ENCODE data around the gene CISH. TPM values are rescaled to one million over a fixed set of nuclear protein-coding genes. Genes with fewer than 3 reads are reported as not detected.

CISH gene
- total RNA-seq, 1 donor from 2014 or later, result 0.32 TPM

DNA sequence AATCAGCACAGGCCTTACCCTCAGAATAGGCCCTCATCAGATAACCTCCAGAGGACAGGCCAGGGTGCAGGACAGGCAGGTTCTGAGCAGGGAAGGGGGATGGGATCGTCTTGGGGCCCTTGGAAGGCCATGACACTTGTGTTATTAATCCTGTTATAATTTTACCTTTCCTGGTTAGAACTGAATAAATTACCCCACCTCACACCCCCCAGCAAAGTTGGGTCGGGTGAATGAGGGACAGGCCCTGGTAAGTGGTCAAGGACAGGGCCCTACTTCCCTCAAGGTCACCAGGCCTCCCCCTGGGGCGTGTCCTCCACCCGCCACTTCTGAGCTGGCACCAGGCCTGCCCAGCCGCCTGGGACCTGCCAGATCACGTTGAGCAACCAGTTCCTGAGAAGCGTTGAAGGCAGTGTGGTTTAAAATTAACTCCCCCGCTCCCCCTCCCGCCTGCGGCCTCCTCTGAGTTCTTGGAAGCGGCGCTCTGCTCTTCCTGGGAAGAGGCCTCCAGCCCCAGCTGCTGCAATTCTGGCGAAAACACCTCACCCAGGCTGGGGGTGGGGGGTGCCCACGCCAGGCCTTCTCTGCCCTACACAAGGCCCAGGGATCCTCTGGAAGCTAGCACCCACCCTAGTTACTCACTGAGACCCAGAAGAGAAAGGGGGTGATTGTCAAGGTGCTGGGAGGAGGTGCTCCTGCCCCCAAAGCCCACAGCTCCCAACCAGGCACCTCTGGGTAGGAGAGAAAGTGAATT is 10.6 kb downstream of the CISH start:
- DNase-seq (ENCODE audit: low spot score), result no peak
- Histone ChIP-seq H3K4me1 (no peaks in the 10 kb centered on the region), H3K9me3 (ENCODE audit: low read depth) (no peaks in the 10 kb centered on the region), H3K27me3 (no peaks in the 10 kb centered on the region), H3K4me3 (no peak overlapping the region), H3K36me3 (no peaks in the 10 kb centered on the region), H3F3A (ENCODE audit: low read depth) (no peaks in the 10 kb centered on the region), H3K27ac (no peak overlapping the region), H4K20me1 (ENCODE audit: low read depth) (no peaks in the 10 kb centered on the region), H2AFZ (replicated peaks) (no peak overlapping the region), H3K9ac (no peak overlapping the region), H3K4me2 (no peak overlapping the region), H3K79me2 (ENCODE audit: low read depth) (no peaks in the 10 kb centered on the region)
- no peak overlapping the region for H3K4me3 Mint-ChIP-seq
- H3K4me1 Mint-ChIP-seq, result peaks cover 3% of the 10 kb centered on the region
- H3K27me3 Mint-ChIP-seq (ENCODE audit: insufficient read depth, low read depth), result peaks cover 9% of the 10 kb centered on the region
- TF ChIP-seq, protein P1, sequence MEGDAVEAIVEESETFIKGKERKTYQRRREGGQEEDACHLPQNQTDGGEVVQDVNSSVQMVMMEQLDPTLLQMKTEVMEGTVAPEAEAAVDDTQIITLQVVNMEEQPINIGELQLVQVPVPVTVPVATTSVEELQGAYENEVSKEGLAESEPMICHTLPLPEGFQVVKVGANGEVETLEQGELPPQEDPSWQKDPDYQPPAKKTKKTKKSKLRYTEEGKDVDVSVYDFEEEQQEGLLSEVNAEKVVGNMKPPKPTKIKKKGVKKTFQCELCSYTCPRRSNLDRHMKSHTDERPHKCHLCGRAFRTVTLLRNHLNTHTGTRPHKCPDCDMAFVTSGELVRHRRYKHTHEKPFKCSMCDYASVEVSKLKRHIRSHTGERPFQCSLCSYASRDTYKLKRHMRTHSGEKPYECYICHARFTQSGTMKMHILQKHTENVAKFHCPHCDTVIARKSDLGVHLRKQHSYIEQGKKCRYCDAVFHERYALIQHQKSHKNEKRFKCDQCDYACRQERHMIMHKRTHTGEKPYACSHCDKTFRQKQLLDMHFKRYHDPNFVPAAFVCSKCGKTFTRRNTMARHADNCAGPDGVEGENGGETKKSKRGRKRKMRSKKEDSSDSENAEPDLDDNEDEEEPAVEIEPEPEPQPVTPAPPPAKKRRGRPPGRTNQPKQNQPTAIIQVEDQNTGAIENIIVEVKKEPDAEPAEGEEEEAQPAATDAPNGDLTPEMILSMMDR (IDR thresholded peaks at IDR 0.05), result no peak
- no peak for TF ChIP-seq EZH2 (IDR thresholded peaks at IDR 0.05)
- TF ChIP-seq EZH2phosphoT487 (IDR thresholded peaks at IDR 0.05), result no peak
- H3K9me3 Mint-ChIP-seq, result no peaks in the 10 kb centered on the region
- H3K27ac Mint-ChIP-seq, result no peak overlapping the region
- no peaks in the 10 kb centered on the region for H3K36me3 Mint-ChIP-seq

DNA sequence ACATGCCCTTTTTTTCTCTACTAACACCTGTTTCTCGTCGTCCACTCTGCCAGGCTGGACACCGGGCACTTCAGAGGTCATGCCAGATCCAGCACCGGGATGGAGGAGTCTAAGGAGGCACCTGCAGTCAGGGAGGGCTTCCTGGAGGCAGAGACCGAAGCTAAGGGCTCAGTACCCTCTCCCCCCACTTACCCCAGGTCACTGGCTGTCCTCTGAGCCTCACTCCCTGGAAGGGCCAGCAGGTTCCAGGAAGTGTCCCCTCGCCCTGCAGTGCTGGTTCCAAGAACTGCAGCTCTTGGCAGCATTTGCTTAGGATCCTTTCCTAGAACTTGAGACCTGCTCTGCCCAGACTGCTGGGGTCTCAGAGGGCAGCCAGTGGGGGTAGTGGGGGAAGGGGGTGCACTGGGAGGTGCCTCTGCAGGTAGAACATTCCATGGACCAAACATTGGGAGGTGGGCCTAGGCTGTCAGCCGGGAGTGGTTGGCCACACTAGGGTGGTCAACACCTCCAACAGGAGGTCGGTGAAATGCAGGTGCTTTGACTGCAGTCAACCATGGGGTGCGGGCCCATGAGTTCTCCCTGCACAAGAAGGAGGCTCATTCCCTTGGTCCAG is 11.3 kb downstream of the CISH start:
- peaks cover 3% of the 10 kb centered on the region for H3K4me1 Mint-ChIP-seq

DNA sequence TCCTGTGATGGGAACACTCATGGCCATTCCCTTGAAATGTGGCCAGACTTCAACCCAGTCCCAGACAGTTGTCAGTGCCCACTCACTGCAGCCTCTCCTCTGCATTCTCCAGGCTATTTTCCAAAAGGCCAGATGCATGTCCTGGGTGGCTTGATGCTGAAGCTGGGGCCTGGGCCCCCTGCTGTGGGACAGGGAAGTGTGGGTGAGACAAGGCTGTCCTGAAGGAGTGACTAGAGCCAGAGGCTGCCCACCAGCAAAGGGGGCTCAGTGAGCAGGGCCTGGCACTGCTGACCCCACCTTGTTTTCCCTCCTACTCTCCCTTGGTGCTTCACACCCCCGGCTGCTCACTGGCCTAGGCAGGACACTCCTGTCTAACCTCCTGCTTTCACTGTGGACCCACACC is 11.9 kb downstream of the CISH start:
- H3K4me1 ChIP-seq, result no peaks in the 10 kb centered on the region
- Mint-ChIP-seq H3K27me3 (ENCODE audit: insufficient read depth, low read depth) (peaks cover 9% of the 10 kb centered on the region), H3K36me3 (no peaks in the 10 kb centered on the region), H3K4me1 (peaks cover 3% of the 10 kb centered on the region), H3K4me3 (no peak overlapping the region), H3K9me3 (no peaks in the 10 kb centered on the region), H3K27ac (peak overlapping the region; percentile 34)
- no peak for DNase-seq (ENCODE audit: low spot score)
- H3K4me3 ChIP-seq, result no peak overlapping the region
- no peaks in the 10 kb centered on the region for H3K79me2 ChIP-seq (ENCODE audit: low read depth)
- TF ChIP-seq EZH2phosphoT487 (IDR thresholded peaks at IDR 0.05), result no peak
- TF ChIP-seq, protein P1 (IDR thresholded peaks at IDR 0.05), result no peak
- TF ChIP-seq EZH2 (IDR thresholded peaks at IDR 0.05), result no peak
- no peak overlapping the region for H2AFZ ChIP-seq (replicated peaks)
- no peak overlapping the region for H3K4me2 ChIP-seq
- H3K36me3 ChIP-seq, result no peaks in the 10 kb centered on the region
- no peaks in the 10 kb centered on the region for H3K9me3 ChIP-seq (ENCODE audit: low read depth)
- H3K27me3 ChIP-seq, result no peaks in the 10 kb centered on the region
- no peaks in the 10 kb centered on the region for H3F3A ChIP-seq (ENCODE audit: low read depth)
- no peak overlapping the region for H3K27ac ChIP-seq
- no peaks in the 10 kb centered on the region for H4K20me1 ChIP-seq (ENCODE audit: low read depth)
- no peak overlapping the region for H3K9ac ChIP-seq

More for the DNA sequence above, 11.3 kb downstream of the CISH start:
- no peaks in the 10 kb centered on the region for H3F3A ChIP-seq (ENCODE audit: low read depth)
- H3K27ac Mint-ChIP-seq, result peak overlapping the region; percentile 34
- no peak overlapping the region for H2AFZ ChIP-seq (replicated peaks)
- H3K4me1 ChIP-seq, result no peaks in the 10 kb centered on the region
- no peak overlapping the region for H3K9ac ChIP-seq
- H3K4me3 ChIP-seq, result no peak overlapping the region
- no peaks in the 10 kb centered on the region for H3K36me3 ChIP-seq
- TF ChIP-seq EZH2phosphoT487 (IDR thresholded peaks at IDR 0.05) (no peak), EZH2 (IDR thresholded peaks at IDR 0.05) (no peak)
- TF ChIP-seq, protein P1 (IDR thresholded peaks at IDR 0.05), result no peak
- no peak overlapping the region for H3K4me3 Mint-ChIP-seq
- H3K9me3 Mint-ChIP-seq, result no peaks in the 10 kb centered on the region
- H3K27me3 ChIP-seq, result no peaks in the 10 kb centered on the region
- H4K20me1 ChIP-seq (ENCODE audit: low read depth), result no peaks in the 10 kb centered on the region
- no peaks in the 10 kb centered on the region for H3K79me2 ChIP-seq (ENCODE audit: low read depth)
- DNase-seq (ENCODE audit: low spot score), result no peak
- H3K27ac ChIP-seq, result no peak overlapping the region
- H3K36me3 Mint-ChIP-seq, result no peaks in the 10 kb centered on the region
- peaks cover 9% of the 10 kb centered on the region for H3K27me3 Mint-ChIP-seq (ENCODE audit: insufficient read depth, low read depth)
- no peaks in the 10 kb centered on the region for H3K9me3 ChIP-seq (ENCODE audit: low read depth)
- H3K4me2 ChIP-seq, result no peak overlapping the region
